Right ventricle myocardium superior (tissue), 1 donor: Measurements from ENCODE around the gene SVOP. TPM values are rescaled to one million over a fixed set of nuclear protein-coding genes. Genes with fewer than 3 reads are reported as not detected.

ENCODE experiments used
- ATAC-seq: fragments of 200-7000 bp; cut with Tn5 transposase; one replicate; pipeline ENCODE4 v1.9.1; 2020; ENCODE audit warnings: mild to moderate bottlenecking; ENCODE audit not compliant: poor library complexity
- DNase-seq: peaks from one replicate; pipeline ENCODE4 v3.0.0-alpha.2; 2020
- intact Hi-C: fragments of 100-400 bp; cut with DNase I; formaldehyde crosslinking; loops from one replicate; pipeline ENCODE4 v1.11.2; 2022
- total RNA-seq: library from RNA; stranded (reverse); fragmentation: NEBNext Ultra II Directional; extraction: Animal tissue kit (Norgen Biotek cat#: 25700); gene quantifications from one replicate; pipeline ENCODE4 v1.2.1, GENCODE V29; 2021
- donor health status: DM: no; HTN: yes; CAD: no; lungs with severe emphysema.

The SVOP gene
- total RNA-seq, 1 donor from 2014 or later, result 3.0 TPM

DNA sequence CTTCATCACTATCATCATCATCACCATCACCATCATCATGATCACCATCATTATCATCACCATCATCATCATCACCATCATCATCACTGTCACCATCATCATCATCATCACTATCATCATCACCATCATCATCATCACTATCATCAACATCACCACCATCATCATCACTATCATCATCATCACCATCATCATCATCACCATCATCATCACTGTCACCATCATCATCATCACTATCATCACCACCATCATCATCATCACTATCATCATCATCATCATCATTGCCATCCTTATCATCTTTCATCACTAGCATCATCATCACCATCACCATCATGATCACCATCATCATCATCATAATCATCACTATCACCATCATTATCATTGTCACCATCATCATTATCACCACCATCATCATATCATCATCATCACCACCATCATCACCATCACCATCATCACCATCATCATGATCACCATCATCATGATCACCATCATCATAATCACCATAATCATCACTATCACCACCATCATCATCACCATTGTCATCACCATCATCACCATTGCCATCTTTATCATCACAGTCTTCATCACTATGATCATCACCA, 38.1 kb downstream of the SVOP start:
- DNase-seq, result no peak
- no peak for ATAC-seq
- intact Hi-C loops, result no loop called here

- DNase-seq (no peak), ATAC-seq (no peak)
- intact Hi-C loops, result no loop called here
Observed at GRCh38 chr12:108981835-108982234, 39.0 kb downstream of the SVOP start.

DNA sequence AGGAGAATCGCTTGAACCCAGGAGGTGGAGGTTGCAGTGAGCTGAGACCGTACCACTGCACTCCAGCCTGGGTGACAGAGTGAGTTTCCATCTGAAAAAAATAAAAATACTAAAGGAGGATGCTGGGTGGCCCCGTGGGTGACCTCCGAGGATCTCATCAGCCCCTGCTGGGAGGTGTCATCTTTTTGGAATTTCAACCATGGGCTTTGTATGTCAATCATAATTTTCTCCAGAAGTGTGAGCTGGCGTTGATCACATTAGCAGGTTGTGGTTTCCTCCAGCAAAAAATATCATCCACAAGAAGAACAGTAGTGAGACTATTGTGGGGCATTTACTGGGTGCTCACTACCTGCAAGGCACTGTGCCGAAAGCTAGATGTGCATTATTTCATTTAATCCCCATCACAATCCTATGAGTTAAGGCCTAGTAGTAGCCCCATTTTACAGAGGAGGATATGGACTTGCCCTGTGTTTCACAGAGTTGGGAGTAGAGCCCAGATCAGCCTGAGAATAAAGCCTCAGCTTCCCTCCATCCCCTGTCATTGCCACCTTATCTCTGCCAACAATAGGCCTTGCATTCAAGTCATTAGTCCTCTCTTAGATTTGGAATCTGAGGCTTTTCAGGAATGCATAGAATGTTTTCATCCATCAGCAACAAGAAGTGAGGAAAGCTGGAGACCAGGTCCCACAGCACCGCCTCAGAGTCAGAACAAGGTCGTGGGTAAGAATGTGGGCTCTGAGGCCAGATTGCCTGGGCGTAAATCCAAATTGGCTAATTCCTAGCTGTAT, 39.8 kb downstream of the SVOP start:
- ATAC-seq, result peak; percentile 91
- intact Hi-C loops, result no loop called here
- DNase-seq, result peak; percentile 56

GRCh38 chr12:108977360-108977759, 43.5 kb downstream of the SVOP start:
- ATAC-seq (peak; percentile 72), DNase-seq (no peak)
- intact Hi-C loops, result no loop called here

DNA sequence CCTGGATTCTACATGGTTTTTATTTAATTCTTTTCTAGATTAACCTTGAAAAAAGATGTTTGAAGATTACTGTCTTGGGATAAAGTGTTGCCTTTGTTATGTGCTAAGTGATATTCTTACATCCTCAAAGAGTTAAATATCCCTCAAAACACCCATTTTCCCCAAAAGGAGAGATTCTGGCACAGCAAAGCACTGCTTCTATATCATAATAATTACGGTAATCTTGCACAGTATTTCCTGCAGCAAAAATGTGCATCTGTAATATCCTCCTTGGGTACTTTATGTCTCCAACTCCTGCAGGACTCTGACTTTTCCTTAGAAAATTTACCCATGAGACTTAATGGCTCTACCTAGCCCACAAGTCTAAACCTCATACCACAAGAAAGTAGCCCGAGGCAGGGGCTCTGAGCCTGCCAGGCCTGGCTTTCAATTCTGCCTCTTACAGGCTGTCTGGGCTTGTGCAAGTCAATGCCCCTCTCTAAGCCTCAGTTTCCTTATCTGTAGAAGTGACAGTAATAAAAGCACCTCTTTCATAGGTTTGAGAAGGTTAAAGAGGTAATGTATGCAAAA, 45.8 kb downstream of the SVOP start:
- ATAC-seq (no peak), DNase-seq (no peak)
- intact Hi-C loops, result no loop called here

- DNase-seq (no peak), ATAC-seq (no peak)
- intact Hi-C loops, result no loop called here
Observed at GRCh38 chr12:108973629-108974152, 47.2 kb downstream of the SVOP start.

DNA sequence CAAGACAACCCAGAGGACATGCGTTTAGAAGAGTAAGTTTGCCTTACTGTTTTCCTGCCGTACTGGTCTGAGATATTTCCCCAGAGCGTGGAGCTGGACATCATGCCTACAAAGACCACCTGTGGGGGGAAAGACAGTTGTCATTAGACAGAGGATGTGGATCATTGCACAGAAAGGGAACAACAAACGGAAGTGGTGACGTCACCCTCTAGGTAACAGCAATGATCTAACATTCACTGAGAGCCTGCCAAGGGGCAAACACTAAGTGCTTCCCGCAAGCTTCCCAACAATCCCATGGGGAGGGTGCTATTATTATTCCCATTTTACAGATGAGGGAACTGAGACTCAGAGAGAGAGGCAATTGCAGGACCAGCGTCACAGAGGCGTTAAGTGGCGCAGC, 48.5 kb downstream of the SVOP start:
- no peak for DNase-seq
- intact Hi-C loops, result no loop called here
- ATAC-seq, result no peak

DNA sequence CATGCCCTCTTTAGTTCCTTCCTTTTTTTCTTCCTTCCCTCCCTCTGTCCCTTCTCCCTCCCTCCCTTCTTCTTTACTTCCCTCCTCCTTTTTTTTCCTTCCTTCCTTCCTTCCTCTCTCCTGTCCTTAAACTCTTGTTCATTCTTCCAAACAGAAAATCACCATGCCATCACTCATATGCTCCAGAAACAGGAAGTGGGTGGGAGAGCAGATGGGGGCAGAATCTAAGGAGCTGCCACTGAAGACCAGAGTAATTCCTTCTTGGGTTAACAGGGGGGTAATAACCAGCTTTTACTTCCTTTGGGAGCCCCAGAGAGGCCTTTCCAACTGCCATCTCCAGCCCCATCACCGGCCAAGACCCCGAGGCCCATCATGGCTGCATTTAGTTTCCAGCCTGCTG, 51.2 kb downstream of the SVOP start:
- DNase-seq, result no peak
- intact Hi-C loops, result no loop called here
- ATAC-seq, result no peak

- peak; percentile 40 for ATAC-seq
- intact Hi-C loops, result no loop called here
Observed at GRCh38 chr12:108967869-108968540, 52.9 kb downstream of the SVOP start.

DNA sequence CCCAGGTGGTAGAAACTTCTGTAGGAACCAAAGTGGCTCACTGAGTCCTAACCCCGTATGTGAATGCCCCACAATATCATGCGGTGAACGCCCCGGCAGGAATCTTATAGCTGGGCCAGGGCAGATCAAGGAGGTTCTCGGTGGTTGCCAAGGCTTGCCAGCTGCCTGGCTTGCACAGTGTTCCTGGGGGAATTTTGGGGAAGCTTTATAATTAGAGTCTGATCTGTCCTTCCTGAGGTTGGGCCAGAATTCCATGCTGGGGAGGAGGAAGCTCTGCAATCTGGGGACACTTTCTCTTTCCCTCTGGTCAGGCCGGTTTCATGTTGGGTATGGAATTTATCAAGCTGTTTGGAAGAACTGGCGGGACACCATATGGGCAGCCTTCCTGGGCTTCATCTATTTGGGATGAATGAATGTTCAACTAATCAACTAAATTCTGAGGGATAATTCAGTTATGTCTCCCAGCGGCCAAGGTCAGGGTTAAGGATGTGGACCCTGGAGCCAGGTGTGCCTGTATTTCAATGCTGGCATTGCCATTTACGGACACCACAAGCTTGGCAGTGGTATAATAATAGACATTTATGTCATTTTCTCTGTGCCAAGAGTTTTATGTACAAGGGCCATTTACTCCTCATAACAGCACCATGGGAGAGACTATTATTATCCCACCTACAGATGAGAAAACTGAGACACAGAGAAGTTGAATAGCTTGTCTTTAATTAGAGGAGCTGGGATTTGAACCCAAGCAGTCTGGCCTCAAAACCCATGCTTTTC, 54.3 kb downstream of the SVOP start:
- intact Hi-C loops, result no loop called here
- DNase-seq, result peak; percentile 59
- ATAC-seq, result peak; percentile 90

More at GRCh38 chr12:108967869-108968540, 52.9 kb downstream of the SVOP start:
- DNase-seq, result no peak

DNA sequence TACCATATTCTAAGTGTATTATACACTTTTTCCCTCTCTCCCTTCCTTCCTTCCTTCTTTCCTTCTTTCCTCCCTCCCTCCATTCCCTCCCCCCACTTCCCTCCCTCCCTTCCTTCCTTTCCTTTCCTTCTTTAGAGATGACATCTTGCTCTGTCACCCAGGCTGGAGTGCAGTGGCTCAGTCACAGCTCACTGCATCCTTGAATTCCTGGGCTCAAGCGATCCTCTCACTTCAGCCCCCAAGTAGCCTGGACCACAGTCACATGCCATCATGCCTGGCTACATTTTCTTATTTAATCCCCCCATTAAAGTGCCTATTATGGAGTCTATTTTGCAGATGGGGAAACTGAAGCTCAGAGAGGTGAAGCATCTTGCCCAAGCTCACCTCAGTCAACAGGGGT, 55.0 kb downstream of the SVOP start:
- DNase-seq, result no peak
- intact Hi-C loops, result no loop called here
- no peak for ATAC-seq

GRCh38 chr12:108964371-108965352, 56.2 kb downstream of the SVOP start:
- DNase-seq (no peak), ATAC-seq (no peak)
- intact Hi-C loops, result no loop called here

DNA sequence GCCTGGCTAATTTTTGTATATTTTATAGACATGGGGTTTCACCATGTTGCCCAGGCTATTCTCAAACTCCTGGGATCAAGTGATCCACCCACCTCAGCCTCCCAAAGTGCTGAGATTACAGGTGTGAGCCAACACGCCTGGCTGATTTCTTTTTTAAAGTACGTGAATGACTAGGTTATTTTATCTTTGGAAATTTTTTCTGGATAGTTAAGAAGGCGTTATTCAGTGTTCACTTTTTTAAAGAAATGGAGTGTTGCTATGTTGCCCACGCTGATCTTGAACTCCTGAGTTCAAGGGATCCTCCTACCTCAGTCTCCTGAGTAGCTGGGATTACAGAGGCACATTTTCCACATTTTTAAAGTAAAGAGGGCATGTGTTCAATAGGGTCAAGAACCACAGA, 58.6 kb downstream of the SVOP start:
- DNase-seq (no peak), ATAC-seq (no peak)
- intact Hi-C loops, result no loop called here

DNA sequence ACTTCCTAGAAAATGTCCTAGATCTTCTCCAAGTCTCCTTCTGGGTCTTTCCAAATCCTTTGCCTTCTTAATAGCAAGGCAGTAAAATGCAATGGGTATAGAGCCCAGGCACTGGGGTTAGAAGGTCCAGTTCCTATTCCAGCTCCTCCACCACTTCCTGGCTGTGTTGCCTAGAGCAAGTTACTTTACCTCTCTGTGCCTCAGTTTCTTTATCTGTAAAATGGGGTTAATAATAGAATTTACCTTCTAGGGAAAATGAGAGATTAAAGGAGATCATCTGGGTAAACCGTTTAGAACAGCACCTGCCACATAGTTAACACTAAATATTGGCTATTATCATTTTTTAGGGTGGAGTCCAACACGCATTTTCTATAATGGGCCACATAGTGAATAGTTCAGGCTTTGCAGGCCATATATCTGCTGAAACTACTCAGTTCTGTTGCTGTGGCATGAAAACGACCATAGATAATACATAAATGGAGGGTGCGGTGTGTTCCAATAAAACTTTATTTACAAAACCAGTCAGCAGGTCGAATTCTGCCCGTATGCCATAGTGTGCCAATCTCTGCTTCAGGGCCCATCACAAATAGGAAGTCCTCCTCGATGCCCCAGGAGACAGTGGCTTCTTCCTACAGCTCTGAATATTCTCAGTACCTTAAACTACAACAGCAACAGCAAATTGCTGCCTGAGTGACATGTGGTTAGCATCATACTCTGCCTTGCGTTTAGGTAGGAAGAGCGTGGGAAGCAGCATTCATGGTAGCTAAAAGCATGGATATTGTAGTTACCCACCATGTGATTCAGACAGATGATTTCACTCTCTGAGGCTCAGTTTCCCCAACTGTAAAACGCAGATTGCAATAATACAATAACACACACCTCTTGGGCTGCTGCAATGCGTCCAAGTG, 60.9 kb downstream of the SVOP start:
- ATAC-seq (no peak), DNase-seq (no peak)
- intact Hi-C loops, result loop anchor here (10.0 kb wide), 3 partner anchors 155 to 395 kb away; partner anchors contain the start of genes ISCU and SART3

GRCh38 chr12:108955225-108955835, 65.5 kb downstream of the SVOP start:
- ATAC-seq, result peak; percentile 81
- intact Hi-C loops, result loop anchor here (10.0 kb wide), 3 partner anchors 151 to 391 kb away; partner anchors contain the start of genes ISCU and SART3
- DNase-seq, result peak; percentile 61
